ENCODE data around the gene RANBP3. TPM values are rescaled to one million over a fixed set of nuclear protein-coding genes. Genes with fewer than 3 reads are reported as not detected.

Gene RANBP3
- total and polyA plus RNA-seq, 2 experiments from 2014 or later: 41.8 to 50.0 TPM

GRCh38 chr19:6023085-6023682 is 45.2 kb upstream of the RANBP3 start:
- 36 to 38% methylated on average over 20 to 21 of the region's 21 CpGs for WGBS, 2 experiments (ENCODE audit: low coverage in 1 of 2, low lambda C conversion rate in 2 of 2, missing lambda C conversion rate in 2 of 2)
- in situ Hi-C loops (cut with MboI): no loop called here
- H3F3A ChIP-seq (ENCODE audit: insufficient read depth): peaks cover 6% of the 10 kb centered on the region; the same call in 1 of the 2 replicates
- peaks cover 13% of the 10 kb centered on the region for H3K4me1 ChIP-seq (ENCODE audit: insufficient read depth)
- TF ChIP-seq EZH2 (IDR thresholded peaks at IDR 0.05; ENCODE audit: insufficient read depth, poor library complexity, severe bottlenecking) (no peak), EZH2phosphoT487 (IDR thresholded peaks at IDR 0.05; ENCODE audit: insufficient read depth, low read depth) (no peak)
- H3K4me3 ChIP-seq: peak overlapping the region; percentile 8; the same call in 1 of the 2 replicates
- no peaks in the 10 kb centered on the region for H3K9me3 ChIP-seq (ENCODE audit: low read depth)
- H3K9ac ChIP-seq: peak overlapping the region; percentile 54
- H3K27me3 ChIP-seq (replicated peaks; ENCODE audit: insufficient read depth): no peaks in the 10 kb centered on the region
- DNase-seq: peak; percentile 85
- H3K36me3 ChIP-seq (ENCODE audit: low read depth): no peaks in the 10 kb centered on the region
- no peaks in the 10 kb centered on the region for H3K79me2 ChIP-seq (ENCODE audit: insufficient read depth)
- peak overlapping the region; percentile 26; the same call in 1 of the 2 replicates for H2AFZ ChIP-seq
- H3K27ac ChIP-seq: peak overlapping the region; percentile 69
- peak overlapping the region; percentile 57 for H3K4me2 ChIP-seq (ENCODE audit: unreplicated experiment)
- H4K20me1 ChIP-seq (ENCODE audit: insufficient read depth): no peaks in the 10 kb centered on the region
- H3K9me2 ChIP-seq (ENCODE audit: insufficient read depth): no peaks in the 10 kb centered on the region

DNA sequence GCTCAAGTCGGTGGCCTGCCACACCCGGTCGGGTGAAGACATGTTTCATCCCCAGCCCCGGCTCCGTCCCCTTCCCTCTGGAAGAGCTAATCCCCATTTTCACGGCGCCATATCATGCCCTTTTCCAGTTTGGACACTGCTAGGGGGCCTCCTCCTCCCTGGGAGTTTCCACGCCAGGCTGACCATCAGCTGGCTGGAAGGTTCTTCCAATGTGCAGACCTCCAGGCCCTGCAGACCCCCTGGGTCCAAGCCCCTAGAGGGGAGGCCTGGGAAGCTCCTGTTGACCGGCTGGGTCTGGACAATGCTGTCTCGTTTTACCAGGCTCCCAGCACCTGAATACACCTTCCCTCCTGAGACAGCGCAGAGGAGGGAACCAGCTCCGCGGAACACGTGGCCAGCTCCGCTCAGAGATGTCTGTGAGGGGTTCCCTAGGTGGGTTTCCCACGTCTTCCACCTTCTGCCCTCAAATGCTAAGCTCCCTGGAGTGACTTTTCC is 44.7 kb upstream of the RANBP3 start:
- H3K4me3 ChIP-seq: no peak overlapping the region
- in situ Hi-C loops (cut with MboI): no loop called here
- H3F3A ChIP-seq (ENCODE audit: insufficient read depth): peaks cover 6% of the 10 kb centered on the region; the same call in 1 of the 2 replicates
- H3K4me1 ChIP-seq (ENCODE audit: insufficient read depth): peaks cover 13% of the 10 kb centered on the region
- H3K79me2 ChIP-seq (ENCODE audit: insufficient read depth): no peaks in the 10 kb centered on the region
- H3K9me3 ChIP-seq (ENCODE audit: low read depth): no peaks in the 10 kb centered on the region
- TF ChIP-seq EZH2phosphoT487 (IDR thresholded peaks at IDR 0.05; ENCODE audit: insufficient read depth, low read depth) (no peak), EZH2 (IDR thresholded peaks at IDR 0.05; ENCODE audit: insufficient read depth, poor library complexity, severe bottlenecking) (no peak)
- WGBS, 2 experiments (ENCODE audit: low coverage in 1 of 2, low lambda C conversion rate in 2 of 2, missing lambda C conversion rate in 2 of 2): 94% methylated on average over 12 to 16 of the region's 16 CpGs
- H2AFZ ChIP-seq: no peak overlapping the region; the same call in 1 of the 2 replicates
- peak overlapping the region; percentile 69 for H3K27ac ChIP-seq
- no peaks in the 10 kb centered on the region for H3K27me3 ChIP-seq (replicated peaks; ENCODE audit: insufficient read depth)
- no peak for DNase-seq
- H4K20me1 ChIP-seq (ENCODE audit: insufficient read depth): no peaks in the 10 kb centered on the region
- peak overlapping the region; percentile 57 for H3K4me2 ChIP-seq (ENCODE audit: unreplicated experiment)
- H3K9ac ChIP-seq: peak overlapping the region; percentile 54
- no peaks in the 10 kb centered on the region for H3K36me3 ChIP-seq (ENCODE audit: low read depth)
- no peaks in the 10 kb centered on the region for H3K9me2 ChIP-seq (ENCODE audit: insufficient read depth)

DNA sequence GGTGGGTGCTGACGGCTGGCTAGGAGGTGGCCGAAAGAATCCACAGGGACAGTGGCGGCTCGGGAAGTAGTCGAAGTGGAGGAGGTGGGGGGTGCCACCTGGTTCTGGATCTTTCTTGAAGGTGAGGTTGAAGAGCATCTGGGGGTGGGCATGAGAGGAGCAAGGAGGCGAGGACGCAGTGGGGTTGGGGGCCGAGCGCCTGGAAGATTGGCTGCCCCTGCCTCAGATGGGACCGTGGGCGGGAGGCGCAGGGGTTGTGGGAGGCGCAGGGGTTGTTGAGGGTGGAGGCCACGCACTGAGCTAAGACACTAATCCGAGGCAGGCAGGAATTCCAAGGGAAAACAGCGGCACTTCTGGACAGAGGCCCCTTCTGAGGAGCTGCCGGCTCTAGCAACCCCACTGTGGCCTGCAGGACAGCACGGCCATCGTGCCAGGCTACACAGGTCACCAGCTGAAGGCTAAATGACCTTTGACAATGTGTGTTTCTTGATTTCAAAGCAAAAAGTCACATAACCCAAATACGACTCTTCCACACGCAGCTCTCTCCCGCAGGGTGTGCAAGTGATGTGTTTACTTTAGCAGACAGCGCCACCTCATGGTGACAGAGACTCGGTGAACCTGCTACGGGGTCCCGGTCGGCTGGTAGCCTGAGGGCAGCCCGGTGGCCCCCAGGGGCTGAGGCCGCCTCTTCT is 44.1 kb upstream of the RANBP3 start:
- Histone ChIP-seq H3K9me3 (ENCODE audit: low read depth) (no peaks in the 10 kb centered on the region), H3K27me3 (replicated peaks; ENCODE audit: insufficient read depth) (no peaks in the 10 kb centered on the region), H2AFZ (no peak overlapping the region), H3K4me3 (no peak overlapping the region), H4K20me1 (ENCODE audit: insufficient read depth) (no peaks in the 10 kb centered on the region), H3K9ac (no peak overlapping the region), H3K79me2 (ENCODE audit: insufficient read depth) (no peaks in the 10 kb centered on the region), H3F3A (ENCODE audit: insufficient read depth) (peaks cover 6% of the 10 kb centered on the region; the same call in 1 of the 2 replicates), H3K27ac (no peak overlapping the region), H3K4me1 (ENCODE audit: insufficient read depth) (peaks cover 13% of the 10 kb centered on the region), H3K9me2 (ENCODE audit: insufficient read depth) (no peaks in the 10 kb centered on the region), H3K4me2 (ENCODE audit: unreplicated experiment) (no peak overlapping the region), H3K36me3 (ENCODE audit: low read depth) (no peaks in the 10 kb centered on the region)
- in situ Hi-C loops (cut with MboI): no loop called here
- TF ChIP-seq EZH2phosphoT487 (IDR thresholded peaks at IDR 0.05; ENCODE audit: insufficient read depth, low read depth) (no peak), EZH2 (IDR thresholded peaks at IDR 0.05; ENCODE audit: insufficient read depth, poor library complexity, severe bottlenecking) (no peak)
- WGBS, 2 experiments (ENCODE audit: low coverage in 1 of 2, low lambda C conversion rate in 2 of 2, missing lambda C conversion rate in 2 of 2): 68 to 69% methylated on average over 25 to 29 of the region's 29 CpGs
- DNase-seq: peak; percentile 76

DNA sequence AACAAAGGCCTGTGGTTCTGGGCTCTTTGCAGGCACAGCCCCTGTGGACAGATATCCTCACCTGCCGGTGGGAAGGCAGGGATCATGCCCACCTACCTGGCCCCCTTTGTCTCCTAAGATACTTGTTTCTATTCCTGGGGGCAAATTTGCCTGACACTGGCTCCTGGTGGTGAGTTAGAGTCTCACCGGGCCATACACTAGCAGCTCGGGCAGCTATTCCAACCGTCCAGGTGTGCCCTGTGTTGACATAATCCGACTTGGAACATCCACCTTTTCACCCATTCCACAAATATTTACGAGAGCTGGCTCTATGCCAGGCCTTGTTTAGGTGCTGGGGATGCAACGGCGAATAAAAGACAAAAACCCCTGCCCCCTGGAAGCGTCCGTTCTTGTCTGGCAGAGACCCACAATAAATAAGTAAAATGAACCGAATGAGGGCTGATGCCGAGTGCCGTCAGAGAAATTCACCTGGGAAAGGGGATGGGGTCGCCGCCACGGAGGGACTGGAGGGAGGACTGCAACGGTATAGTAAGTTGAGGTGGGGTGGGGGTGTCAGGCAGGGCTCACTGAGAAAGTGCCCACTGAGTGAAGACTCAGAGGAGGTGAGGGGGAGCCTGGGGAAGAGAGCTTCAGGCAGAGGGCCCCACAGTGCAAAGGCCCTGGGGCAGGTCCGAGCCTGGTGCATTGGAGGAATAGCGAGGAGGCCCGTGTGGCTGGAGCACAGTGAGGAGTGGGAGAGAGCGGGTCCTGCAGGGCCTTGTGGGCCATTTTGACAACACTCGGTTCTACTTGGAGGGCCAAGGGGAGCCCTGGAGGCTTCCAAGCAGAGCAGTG is 43.2 kb upstream of the RANBP3 start:
- DNase-seq: no peak
- no peaks in the 10 kb centered on the region for H3K79me2 ChIP-seq (ENCODE audit: insufficient read depth)
- no peak overlapping the region for H3K4me3 ChIP-seq
- peaks cover 13% of the 10 kb centered on the region for H3K4me1 ChIP-seq (ENCODE audit: insufficient read depth)
- no peak overlapping the region for H3K27ac ChIP-seq
- no peaks in the 10 kb centered on the region for H3K9me3 ChIP-seq (ENCODE audit: low read depth)
- H2AFZ ChIP-seq: no peak overlapping the region
- WGBS, 2 experiments (ENCODE audit: low coverage in 1 of 2, low lambda C conversion rate in 2 of 2, missing lambda C conversion rate in 2 of 2): 81 to 85% methylated on average over 19 to 22 of the region's 22 CpGs
- H3K4me2 ChIP-seq (ENCODE audit: unreplicated experiment): no peak overlapping the region
- no peaks in the 10 kb centered on the region for H3K9me2 ChIP-seq (ENCODE audit: insufficient read depth)
- H4K20me1 ChIP-seq (ENCODE audit: insufficient read depth): no peaks in the 10 kb centered on the region
- in situ Hi-C loops (cut with MboI): no loop called here
- TF ChIP-seq EZH2 (IDR thresholded peaks at IDR 0.05; ENCODE audit: insufficient read depth, poor library complexity, severe bottlenecking) (no peak), EZH2phosphoT487 (IDR thresholded peaks at IDR 0.05; ENCODE audit: insufficient read depth, low read depth) (no peak)
- no peaks in the 10 kb centered on the region for H3K36me3 ChIP-seq (ENCODE audit: low read depth)
- H3F3A ChIP-seq (ENCODE audit: insufficient read depth): peaks cover 6% of the 10 kb centered on the region; the same call in 1 of the 2 replicates
- H3K27me3 ChIP-seq (replicated peaks; ENCODE audit: insufficient read depth): no peaks in the 10 kb centered on the region
- no peak overlapping the region for H3K9ac ChIP-seq
